ENCODE measurements around the gene ZNF722.
"Not testable (repeated sequence)": the region's sequence is repeated elsewhere in the genome, so short reads cannot be mapped to it uniquely, and the experiment has no call there.

The ZNF722 gene

GRCh38 chr7:63998549-63998948 lies at the start of gene ZNF722:
ZNF722 (plus strand) TSS chr7:63998849; CDS start chr7:63998962, 113 bp downstream.
- no peak for DNase-seq

DNA sequence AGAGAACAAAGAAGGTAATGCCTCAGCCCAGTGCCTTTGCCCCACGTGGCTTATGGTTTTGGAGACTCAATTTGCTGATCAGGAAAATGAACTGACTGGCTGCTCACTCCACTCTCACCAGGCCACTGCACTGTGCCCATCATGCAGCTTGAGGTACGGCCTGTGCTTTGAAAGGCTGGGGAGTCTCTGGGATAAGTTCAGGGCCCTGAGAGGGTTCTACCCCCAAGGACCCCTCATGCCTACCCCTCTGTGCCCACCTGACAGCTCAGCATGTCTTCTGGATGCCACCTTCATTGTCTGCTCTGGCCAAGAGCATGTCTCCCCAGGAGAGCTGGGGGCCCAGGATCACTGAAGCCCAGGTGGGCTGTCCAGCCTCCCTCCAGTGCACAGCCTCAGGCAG lies 45.5 kb upstream of the ZNF722 start:
- no peak for DNase-seq

DNA sequence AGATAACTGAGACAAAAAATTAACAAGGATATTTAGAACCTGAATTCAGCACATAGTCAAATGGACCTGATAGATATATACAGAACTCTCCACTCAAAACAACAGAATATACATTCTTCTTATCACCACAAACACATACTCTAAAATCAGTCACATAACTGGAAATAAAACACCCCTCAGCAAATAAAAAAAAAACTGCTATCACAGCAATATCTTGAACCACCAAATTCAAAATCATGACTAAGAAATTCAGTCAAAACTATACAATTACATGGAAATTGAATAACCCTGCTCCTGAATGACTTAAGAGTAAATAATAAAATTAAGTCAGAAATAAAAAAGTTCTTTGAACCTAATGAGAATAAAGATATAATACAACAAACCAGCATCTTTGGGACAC lies 30.0 kb upstream of the ZNF722 start:
- DNase-seq, result no peak

DNA sequence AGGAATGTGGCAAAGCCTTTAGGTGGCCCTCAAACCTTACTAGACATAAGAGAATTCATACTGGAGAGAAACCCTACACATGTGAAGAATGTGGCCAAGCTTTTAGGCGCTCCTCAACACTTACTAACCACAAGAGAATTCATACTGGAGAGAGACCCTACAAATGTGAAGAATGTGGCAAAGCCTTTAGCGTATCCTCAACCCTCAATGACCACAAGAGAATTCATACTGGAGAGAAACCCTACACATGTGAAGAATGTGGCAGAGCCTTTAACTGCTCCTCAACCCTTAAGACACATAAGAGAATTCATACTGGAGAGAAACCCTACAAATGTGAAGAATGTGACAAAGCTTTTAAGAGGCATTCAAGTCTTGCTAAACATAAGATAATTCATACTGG lies 16.8 kb downstream of the ZNF722 start:
- not testable (repeated sequence) for DNase-seq

- DNase-seq, result no peak
Measured at GRCh38 chr7:64035388-64035787, 36.7 kb downstream of the ZNF722 start.

DNA sequence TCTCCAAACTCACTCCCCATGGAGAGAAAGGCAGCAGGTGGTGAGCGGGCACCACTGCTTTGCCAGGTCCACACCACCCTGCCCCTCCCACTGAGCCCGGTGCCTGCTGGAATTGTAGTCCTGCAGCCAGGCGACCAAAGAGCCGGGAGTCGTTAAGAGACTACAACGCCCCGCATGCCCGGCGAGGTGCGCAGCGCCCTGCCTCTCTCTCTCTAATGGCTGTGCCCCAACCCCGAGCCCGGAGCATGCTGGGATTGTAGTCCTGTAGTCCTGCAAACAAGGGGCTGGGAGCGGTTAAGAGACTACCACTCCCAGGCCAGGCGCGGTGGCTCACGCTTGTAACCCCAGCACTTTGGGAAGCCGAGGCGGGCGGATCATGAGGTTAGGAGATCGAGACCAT lies 38.4 kb downstream of the ZNF722 start:
- DNase-seq, result no peak

GRCh38 chr7:64045301-64046040 lies 46.8 kb downstream of the ZNF722 start, which contains the start of gene ZNF727:
ZNF727 (plus strand) TSS chr7:64045434; CDS start chr7:64045622, 188 bp downstream.
- DNase-seq, result no peak

GRCh38 chr7:64046041-64046389 lies 47.4 kb downstream of the ZNF722 start:
- DNase-seq, result no peak

Data from NCI-H187 (cell line).